Neutrophil (primary cell): ENCODE results near the gene TJP1.
"Not testable (repeated sequence)": the region's sequence is repeated elsewhere in the genome, so short reads cannot be mapped to it uniquely, and the experiment has no call there.

Experiments used
- H3K27ac ChIP-seq: fragments of 200-600 bp; sonication (generic); 2 replicates; pipeline ENCODE4 v1.5.1; 2016; ENCODE audit warnings: mild to moderate bottlenecking, moderate library complexity
- H3K27me3 ChIP-seq: fragments of 200-600 bp; sonication (generic); 2 replicates; pipeline ENCODE4 v1.6.0; 2016; ENCODE audit warnings: mild to moderate bottlenecking
- H3K36me3 ChIP-seq: fragments of 200-600 bp; sonication (generic); 2 replicates; pipeline ENCODE4 v1.5.1; 2017
- H3K4me1 ChIP-seq, 2 experiments: fragments of 200-600 bp in 1 of 2; sonication (generic) in 1 of 2; 1 replicate in 1 of 2; 2 replicates in 1 of 2; pipeline versions ENCODE4 v1.5.1 to v1.6.1; 2013 to 2016; ENCODE audit warnings: low read depth in 1 of 2, low read length in 1 of 2, mild to moderate bottlenecking in 1 of 2, moderate library complexity in 1 of 2; ENCODE audit not compliant: control insufficient read depth in 1 of 2, insufficient read depth in 1 of 2
- H3K4me3 ChIP-seq, 2 experiments: fragments of 200-600 bp in 1 of 2; sonication (generic) in 1 of 2; 1 replicate in 1 of 2; 2 replicates in 1 of 2; pipeline ENCODE4 v1.5.1; 2013 to 2016; ENCODE audit warnings: low read depth in 1 of 2, low read length in 1 of 2, mild to moderate bottlenecking in 1 of 2, moderate library complexity in 1 of 2
- H3K9me3 ChIP-seq: fragments of 200-600 bp; sonication (generic); 2 replicates; pipeline ENCODE4 v1.5.1; 2016
- TF ChIP-seq, protein P1 (sequence below): fragments of 200-600 bp; sonication (generic); IDR thresholded peaks from 2 replicates; pipeline ENCODE4 v1.5.1; 2016; ENCODE audit warnings: antibody characterized with exemption

TJP1 gene

GRCh38 chr15:29765234-29765841, 56.9 kb downstream of the TJP1 start:
- no peaks in the 10 kb centered on the region for H3K4me1 ChIP-seq
- no peaks in the 10 kb centered on the region for H3K9me3 ChIP-seq
- no peak overlapping the region for H3K27ac ChIP-seq
- TF ChIP-seq, protein P1, sequence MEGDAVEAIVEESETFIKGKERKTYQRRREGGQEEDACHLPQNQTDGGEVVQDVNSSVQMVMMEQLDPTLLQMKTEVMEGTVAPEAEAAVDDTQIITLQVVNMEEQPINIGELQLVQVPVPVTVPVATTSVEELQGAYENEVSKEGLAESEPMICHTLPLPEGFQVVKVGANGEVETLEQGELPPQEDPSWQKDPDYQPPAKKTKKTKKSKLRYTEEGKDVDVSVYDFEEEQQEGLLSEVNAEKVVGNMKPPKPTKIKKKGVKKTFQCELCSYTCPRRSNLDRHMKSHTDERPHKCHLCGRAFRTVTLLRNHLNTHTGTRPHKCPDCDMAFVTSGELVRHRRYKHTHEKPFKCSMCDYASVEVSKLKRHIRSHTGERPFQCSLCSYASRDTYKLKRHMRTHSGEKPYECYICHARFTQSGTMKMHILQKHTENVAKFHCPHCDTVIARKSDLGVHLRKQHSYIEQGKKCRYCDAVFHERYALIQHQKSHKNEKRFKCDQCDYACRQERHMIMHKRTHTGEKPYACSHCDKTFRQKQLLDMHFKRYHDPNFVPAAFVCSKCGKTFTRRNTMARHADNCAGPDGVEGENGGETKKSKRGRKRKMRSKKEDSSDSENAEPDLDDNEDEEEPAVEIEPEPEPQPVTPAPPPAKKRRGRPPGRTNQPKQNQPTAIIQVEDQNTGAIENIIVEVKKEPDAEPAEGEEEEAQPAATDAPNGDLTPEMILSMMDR = no peak
- H3K36me3 ChIP-seq = no peaks in the 10 kb centered on the region
- H3K4me3 ChIP-seq = no peak overlapping the region
- H3K27me3 ChIP-seq = peaks cover 6% of the 10 kb centered on the region

GRCh38 chr15:29759596-29759995, 62.7 kb downstream of the TJP1 start:
- H3K36me3 ChIP-seq = no peaks in the 10 kb centered on the region
- no peaks in the 10 kb centered on the region for H3K4me1 ChIP-seq
- H3K9me3 ChIP-seq = no peaks in the 10 kb centered on the region
- no peaks in the 10 kb centered on the region for H3K27me3 ChIP-seq
- no peak overlapping the region for H3K4me3 ChIP-seq
- TF ChIP-seq, protein P1 = no peak
- H3K27ac ChIP-seq = no peak overlapping the region

DNA sequence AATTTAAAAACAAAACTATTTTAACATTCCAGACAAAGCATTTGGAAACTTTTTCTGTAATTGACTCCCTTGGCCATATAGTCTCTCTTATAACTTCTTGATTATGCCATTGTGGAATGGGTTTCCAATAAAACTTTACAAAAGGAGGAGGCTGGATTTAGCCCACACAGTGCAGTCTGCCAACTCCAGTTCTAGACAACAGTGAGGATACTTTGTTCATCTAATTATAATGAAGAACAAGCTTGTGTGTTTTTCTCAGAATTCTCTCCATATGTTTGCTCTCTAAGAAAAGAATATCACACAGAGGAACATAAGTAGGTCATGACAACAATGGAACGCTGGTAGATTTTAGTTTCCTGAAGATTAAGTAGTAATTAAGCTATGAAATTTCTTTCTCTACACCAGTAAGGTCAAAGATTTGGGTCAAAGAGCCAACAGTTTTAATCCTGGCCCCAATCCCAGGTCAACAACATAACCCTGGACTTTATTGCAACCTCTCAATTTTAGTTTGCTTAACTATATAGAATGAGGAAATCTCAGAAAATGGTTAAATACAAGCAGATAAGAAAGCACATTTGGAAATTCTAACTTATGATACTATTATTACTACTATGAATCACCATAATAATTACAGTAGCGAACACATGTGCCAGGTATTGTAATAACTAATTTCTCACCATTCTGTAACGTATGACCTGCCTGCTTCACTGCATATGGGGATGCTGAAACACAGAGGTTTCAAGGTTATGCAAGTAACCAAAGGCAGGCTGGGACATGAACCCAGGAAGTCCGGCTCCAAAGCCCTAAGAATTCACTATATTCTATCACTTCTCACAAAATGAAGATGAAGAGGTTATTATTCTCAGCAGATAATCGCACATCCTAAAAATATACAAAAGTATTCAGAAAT, 65.7 kb downstream of the TJP1 start:
- Histone ChIP-seq H3K27me3 (no peaks in the 10 kb centered on the region), H3K4me1 (no peaks in the 10 kb centered on the region), H3K36me3 (no peaks in the 10 kb centered on the region), H3K9me3 (no peaks in the 10 kb centered on the region), H3K27ac (no peak overlapping the region), H3K4me3 (no peak overlapping the region)
- TF ChIP-seq, protein P1 = no peak

- not testable (repeated sequence) for H3K27me3 ChIP-seq, H3K9me3 ChIP-seq, H3K27ac ChIP-seq, H3K36me3 ChIP-seq, H3K4me1 ChIP-seq, H3K4me3 ChIP-seq
These were observed 68.3 kb downstream of the TJP1 start for GRCh38 chr15:29754009-29754408.

DNA sequence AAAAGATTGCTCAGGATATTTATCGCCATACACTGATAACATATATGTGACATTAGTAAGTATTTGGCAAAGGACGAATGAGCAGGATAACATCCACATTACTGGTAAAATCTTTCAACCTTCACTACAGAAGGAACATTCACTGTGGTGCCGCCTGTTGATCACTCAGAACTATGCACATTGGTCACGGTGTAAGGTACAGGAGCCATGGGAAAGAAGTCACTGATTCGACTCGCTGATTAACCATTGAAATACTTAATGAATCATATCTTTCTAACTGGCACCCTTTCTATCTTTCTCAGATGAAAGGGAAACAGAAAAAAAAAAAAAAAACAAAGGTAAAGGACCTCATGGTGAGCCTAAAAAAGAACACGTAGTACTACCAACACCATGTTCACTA, 68.8 kb downstream of the TJP1 start:
- Histone ChIP-seq H3K4me3 (no peak overlapping the region), H3K4me1 (no peaks in the 10 kb centered on the region), H3K9me3 (no peaks in the 10 kb centered on the region), H3K27me3 (no peaks in the 10 kb centered on the region), H3K27ac (no peak overlapping the region), H3K36me3 (no peaks in the 10 kb centered on the region)
- TF ChIP-seq, protein P1 = no peak

- no peaks in the 10 kb centered on the region for H3K36me3 ChIP-seq
- no peaks in the 10 kb centered on the region for H3K9me3 ChIP-seq
- H3K4me1 ChIP-seq = no peaks in the 10 kb centered on the region
- TF ChIP-seq, protein P1 = no peak
- no peaks in the 10 kb centered on the region for H3K27me3 ChIP-seq
- H3K27ac ChIP-seq = no peak overlapping the region
- H3K4me3 ChIP-seq = no peak overlapping the region
These were observed 71.5 kb downstream of the TJP1 start for GRCh38 chr15:29750754-29751153.
